Mammary epithelial cell (primary cell): ENCODE measurements around the gene RAB23.

Source experiments
- CTCF ChIP-seq, 2 donors: IDR thresholded peaks in 1 of 2; conservative IDR thresholded peaks in 1 of 2; 2 replicates each; pipeline ENCODE4 v1.5.1; 2011 to 2012; ENCODE audit warnings: inconsistent platforms in 2 of 2, low read length in 2 of 2, mild to moderate bottlenecking in 2 of 2, control low read depth in 1 of 2, low read depth in 1 of 2; ENCODE audit not compliant: insufficient read depth in 1 of 2; ENCODE audit errors: extremely low read depth in 1 of 2
- EZH2 ChIP-seq: IDR thresholded peaks from 2 replicates; pipeline ENCODE4 v1.6.1; 2012; ENCODE audit warnings: low read length, inconsistent platforms, borderline replicate concordance

- TF ChIP-seq CTCF (conservative IDR thresholded peaks at IDR 0.05 in 1 of 2, IDR thresholded peaks at IDR 0.05 in 1 of 2; ENCODE audit: extremely low read depth in 1 of 2, insufficient read depth in 1 of 2, low read depth in 1 of 2, low read length in 2 of 2) (no peak), EZH2 (no peak)
Measured at GRCh38 chr6:57162516-57162915, 59.6 kb downstream of the RAB23 start.
